Progenitor cell of endocrine pancreas (in vitro differentiated cells): ENCODE measurements around the gene RASGRF2. TPM values are rescaled to one million over a fixed set of nuclear protein-coding genes. Genes with fewer than 3 reads are reported as not detected.
"Not testable (repeated sequence)": the region's sequence is repeated elsewhere in the genome, so short reads cannot be mapped to it uniquely, and the experiment has no call there.

Source experiments
- DNase-seq: peaks from one replicate; pipeline ENCODE4 v3.0.0; 2021; ENCODE audit warnings: low spot score; ENCODE audit not compliant: unreplicated experiment
- H3K27ac Mint-ChIP-seq: 2 replicates; pipeline ENCODE4 v1.8.0; 2021; ENCODE audit warnings: mild to moderate bottlenecking, moderate library complexity, mixed read lengths
- H3K27me3 Mint-ChIP-seq: 2 replicates; pipeline ENCODE4 v1.8.0; 2021; ENCODE audit warnings: mixed read lengths
- H3K36me3 Mint-ChIP-seq: 2 replicates; pipeline ENCODE4 v1.8.0; 2022; ENCODE audit warnings: mixed read lengths; ENCODE audit not compliant: insufficient read depth
- H3K4me1 Mint-ChIP-seq: 2 replicates; pipeline ENCODE4 v1.8.0; 2021; ENCODE audit warnings: low read depth, mixed read lengths
- H3K4me3 Mint-ChIP-seq: 2 replicates; pipeline ENCODE4 v1.8.0; 2021; ENCODE audit warnings: low read depth, mild to moderate bottlenecking, moderate library complexity, mixed read lengths
- H3K9me3 Mint-ChIP-seq: 2 replicates; pipeline ENCODE4 v1.8.0; 2021; ENCODE audit warnings: low read depth, mixed read lengths
- total RNA-seq: library from RNA; stranded (reverse); gene quantifications from 2 replicates; pipeline ENCODE4 v1.2.1, GENCODE V29; 2021
- TF ChIP-seq, protein P1 (sequence below): fragments of 200-600 bp; sonication (generic); IDR thresholded peaks from one replicate; pipeline ENCODE4 v1.5.0; 2021; ENCODE audit warnings: antibody characterized with exemption, mild to moderate bottlenecking; ENCODE audit not compliant: unreplicated experiment

Gene RASGRF2
- total RNA-seq, 1 donor from 2014 or later: 0.62 TPM

DNA sequence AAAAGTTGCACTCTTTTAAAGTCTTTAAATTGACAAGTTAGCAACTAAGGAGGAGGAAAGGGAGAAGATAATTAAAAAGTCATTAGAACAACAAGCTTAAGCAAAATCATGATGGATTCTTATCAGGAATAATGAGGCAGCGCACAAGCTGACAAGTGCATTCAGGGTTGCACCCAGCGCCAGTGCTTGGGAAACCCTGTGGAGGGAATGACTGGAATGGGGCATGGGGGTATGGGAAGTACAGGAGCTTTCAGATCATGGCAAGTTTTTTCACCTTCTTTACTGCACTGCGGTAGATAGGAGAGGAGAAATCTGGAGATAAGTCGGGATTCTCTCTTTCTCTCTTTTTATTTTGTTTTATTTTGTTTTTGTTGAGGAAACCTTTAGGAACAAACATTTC lies 155.1 kb downstream of the RASGRF2 start:
- H3K27me3 Mint-ChIP-seq: peaks cover 2% of the 10 kb centered on the region
- no peaks in the 10 kb centered on the region for H3K9me3 Mint-ChIP-seq
- H3K36me3 Mint-ChIP-seq: no peaks in the 10 kb centered on the region
- TF ChIP-seq, protein P1, sequence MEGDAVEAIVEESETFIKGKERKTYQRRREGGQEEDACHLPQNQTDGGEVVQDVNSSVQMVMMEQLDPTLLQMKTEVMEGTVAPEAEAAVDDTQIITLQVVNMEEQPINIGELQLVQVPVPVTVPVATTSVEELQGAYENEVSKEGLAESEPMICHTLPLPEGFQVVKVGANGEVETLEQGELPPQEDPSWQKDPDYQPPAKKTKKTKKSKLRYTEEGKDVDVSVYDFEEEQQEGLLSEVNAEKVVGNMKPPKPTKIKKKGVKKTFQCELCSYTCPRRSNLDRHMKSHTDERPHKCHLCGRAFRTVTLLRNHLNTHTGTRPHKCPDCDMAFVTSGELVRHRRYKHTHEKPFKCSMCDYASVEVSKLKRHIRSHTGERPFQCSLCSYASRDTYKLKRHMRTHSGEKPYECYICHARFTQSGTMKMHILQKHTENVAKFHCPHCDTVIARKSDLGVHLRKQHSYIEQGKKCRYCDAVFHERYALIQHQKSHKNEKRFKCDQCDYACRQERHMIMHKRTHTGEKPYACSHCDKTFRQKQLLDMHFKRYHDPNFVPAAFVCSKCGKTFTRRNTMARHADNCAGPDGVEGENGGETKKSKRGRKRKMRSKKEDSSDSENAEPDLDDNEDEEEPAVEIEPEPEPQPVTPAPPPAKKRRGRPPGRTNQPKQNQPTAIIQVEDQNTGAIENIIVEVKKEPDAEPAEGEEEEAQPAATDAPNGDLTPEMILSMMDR: no peak
- no peaks in the 10 kb centered on the region for H3K4me1 Mint-ChIP-seq
- no peak for DNase-seq
- H3K4me3 Mint-ChIP-seq: no peak overlapping the region
- H3K27ac Mint-ChIP-seq: no peak overlapping the region

DNA sequence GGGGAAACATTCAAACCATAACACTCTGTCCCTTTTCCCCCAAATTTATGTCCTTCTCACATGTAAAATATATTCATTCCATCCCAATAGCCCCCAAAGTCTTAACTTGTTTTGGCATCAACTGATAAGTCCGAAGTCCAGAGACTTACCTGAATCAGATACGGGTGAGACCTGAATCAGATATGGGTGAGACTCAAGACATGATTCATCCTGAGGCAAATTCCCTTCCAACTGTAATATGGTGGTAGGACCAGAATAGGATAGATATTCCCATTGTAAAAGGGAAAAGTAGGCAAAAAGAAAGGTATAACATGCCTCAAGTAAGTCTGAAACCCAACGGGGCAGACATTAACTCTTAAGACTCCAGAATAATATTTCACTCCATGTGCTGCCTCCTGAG lies 157.4 kb downstream of the RASGRF2 start:
- no peaks in the 10 kb centered on the region for H3K4me1 Mint-ChIP-seq
- TF ChIP-seq, protein P1: no peak
- H3K27ac Mint-ChIP-seq: no peak overlapping the region
- no peaks in the 10 kb centered on the region for H3K9me3 Mint-ChIP-seq
- H3K27me3 Mint-ChIP-seq: no peaks in the 10 kb centered on the region
- H3K4me3 Mint-ChIP-seq: no peak overlapping the region
- H3K36me3 Mint-ChIP-seq: no peaks in the 10 kb centered on the region
- DNase-seq: no peak

DNA sequence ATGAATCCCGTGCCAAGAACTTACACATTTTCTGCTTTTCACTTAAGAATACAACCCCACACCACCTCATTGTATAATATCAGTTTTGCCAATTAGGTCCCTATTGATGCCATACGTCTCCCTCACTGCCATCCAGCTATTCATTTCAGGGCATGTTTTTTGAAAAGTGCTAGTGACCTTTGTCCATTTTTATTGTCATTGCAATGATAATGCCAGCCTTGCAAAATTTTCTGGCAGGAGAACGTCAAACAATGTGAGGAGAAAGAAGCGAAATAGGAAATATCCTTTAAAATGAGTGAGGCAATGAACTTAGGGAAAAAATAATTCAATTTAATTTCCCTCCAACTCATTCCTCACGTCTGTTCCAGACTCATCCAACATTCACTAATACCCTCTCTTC lies 161.1 kb downstream of the RASGRF2 start:
- Mint-ChIP-seq H3K27ac (no peak overlapping the region), H3K36me3 (no peaks in the 10 kb centered on the region), H3K4me3 (no peak overlapping the region), H3K4me1 (no peaks in the 10 kb centered on the region), H3K27me3 (no peaks in the 10 kb centered on the region), H3K9me3 (no peaks in the 10 kb centered on the region)
- TF ChIP-seq, protein P1: no peak
- DNase-seq: no peak

DNA sequence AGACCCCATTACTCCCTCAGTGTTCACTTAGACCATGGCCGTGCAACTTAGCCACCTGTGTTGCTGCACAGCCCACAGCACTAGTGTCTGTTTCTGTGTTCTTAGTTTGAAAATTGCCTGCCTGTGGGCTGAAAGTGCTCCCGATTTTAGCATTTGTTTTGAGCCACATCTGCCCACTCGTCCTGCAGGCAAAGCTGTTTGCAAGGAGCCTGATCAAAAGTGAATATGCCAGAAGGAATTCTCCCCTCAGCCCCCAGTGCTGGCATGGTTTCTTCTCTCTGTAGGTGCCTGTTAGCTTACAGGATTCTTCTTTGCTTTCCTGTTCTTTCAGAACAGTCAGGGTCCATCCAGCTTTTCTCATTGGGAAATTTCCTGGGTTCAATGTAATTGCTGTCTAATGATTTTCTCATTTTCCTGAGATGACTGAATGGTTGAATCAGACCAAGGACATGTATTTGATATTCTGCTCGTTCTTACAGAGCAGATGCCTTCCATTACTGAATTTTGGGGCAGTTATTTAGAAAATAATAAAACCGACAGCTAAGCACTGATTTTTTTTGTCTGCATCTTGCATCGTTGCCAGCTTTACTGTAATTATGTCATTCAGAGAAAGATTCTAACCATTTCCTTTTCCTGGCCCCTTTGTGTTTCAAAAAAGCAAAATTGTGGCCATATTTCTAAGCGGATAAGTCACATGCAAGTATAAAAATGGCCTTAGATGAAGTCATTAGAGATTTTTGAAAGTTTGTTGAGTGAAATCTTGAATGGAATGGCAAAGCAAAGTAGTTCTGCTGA lies 161.9 kb downstream of the RASGRF2 start:
- Mint-ChIP-seq H3K4me1 (no peaks in the 10 kb centered on the region), H3K36me3 (no peaks in the 10 kb centered on the region), H3K27me3 (no peaks in the 10 kb centered on the region), H3K4me3 (no peak overlapping the region), H3K9me3 (no peaks in the 10 kb centered on the region), H3K27ac (no peak overlapping the region)
- TF ChIP-seq, protein P1: no peak
- no peak for DNase-seq

DNA sequence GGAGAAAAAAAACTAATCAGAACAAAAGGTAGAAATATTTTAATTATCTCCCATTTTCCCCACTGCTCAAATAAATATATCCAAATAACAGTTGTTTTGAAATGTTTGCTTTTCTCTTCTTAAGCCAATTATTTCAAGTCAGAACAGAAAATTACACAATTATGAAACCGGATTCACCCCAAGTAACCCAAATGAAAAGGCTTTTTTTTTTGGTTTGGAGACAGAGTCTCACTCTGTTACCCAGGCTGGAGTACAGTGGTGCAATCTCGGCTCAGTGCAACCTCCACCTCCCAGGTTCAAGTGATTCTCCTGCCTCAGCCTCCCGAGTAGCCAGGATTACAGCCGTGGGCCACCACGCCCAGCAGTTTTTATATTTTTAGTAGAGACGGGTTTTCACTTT lies 164.5 kb downstream of the RASGRF2 start:
- not testable (repeated sequence) for H3K27me3 Mint-ChIP-seq, H3K9me3 Mint-ChIP-seq, H3K4me3 Mint-ChIP-seq, H3K4me1 Mint-ChIP-seq, H3K27ac Mint-ChIP-seq, H3K36me3 Mint-ChIP-seq, DNase-seq

DNA sequence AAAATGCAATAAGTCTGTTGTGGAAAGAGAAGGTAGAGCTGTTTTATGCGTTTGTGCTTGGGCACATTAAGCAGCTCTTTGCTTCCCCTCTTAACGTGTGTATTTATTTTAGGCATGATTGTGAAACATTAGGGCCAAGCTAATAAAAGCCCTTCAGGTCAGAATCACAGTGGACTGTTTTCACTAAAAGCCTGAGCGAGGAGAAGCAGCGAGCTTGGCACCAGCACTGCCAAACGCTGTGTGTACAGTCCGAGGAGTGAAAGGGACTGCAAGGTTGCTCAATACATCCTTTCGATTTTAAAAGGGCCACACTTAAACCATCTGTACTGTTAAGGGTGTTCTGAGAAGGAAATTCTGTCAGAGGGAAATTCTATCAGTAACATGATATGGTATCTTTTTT lies 165.8 kb downstream of the RASGRF2 start:
- H3K9me3 Mint-ChIP-seq: no peaks in the 10 kb centered on the region
- no peak overlapping the region for H3K27ac Mint-ChIP-seq
- no peaks in the 10 kb centered on the region for H3K4me1 Mint-ChIP-seq
- H3K36me3 Mint-ChIP-seq: no peaks in the 10 kb centered on the region
- peaks cover 4% of the 10 kb centered on the region for H3K27me3 Mint-ChIP-seq
- TF ChIP-seq, protein P1: no peak
- no peak overlapping the region for H3K4me3 Mint-ChIP-seq
- DNase-seq: no peak
